H1 (cell line): ENCODE data around the gene XPO6. TPM values are rescaled to one million over a fixed set of nuclear protein-coding genes. Genes with fewer than 3 reads are reported as not detected.

ENCODE experiments used
- ASH2L ChIP-seq: fragments of 200-600, 300-600 bp; sonication (generic); IDR thresholded peaks from one replicate; pipeline ENCODE4 v1.7.1; 2017; ENCODE audit warnings: low read length
- CREB1 ChIP-seq: IDR thresholded peaks from 2 replicates; pipeline ENCODE4 v1.6.1; 2012; ENCODE audit warnings: inconsistent platforms
- EZH2 ChIP-seq: fragments of 200-600 bp; sonication (generic); IDR thresholded peaks from 2 replicates; pipeline ENCODE4 v1.7.1; 2012; ENCODE audit warnings: low read depth, mild to moderate bottlenecking, moderate library complexity, low read length, inconsistent platforms; ENCODE audit not compliant: severe bottlenecking
- JUN ChIP-seq: IDR thresholded peaks from 2 replicates; pipeline ENCODE4 v1.6.1; 2011; ENCODE audit warnings: low read depth, mild to moderate bottlenecking, improper control_type of control experiment, low read length
- KDM5A ChIP-seq: fragments of 200-600 bp; IDR thresholded peaks from 2 replicates; pipeline ENCODE4 v1.7.1; 2012; ENCODE audit warnings: mild to moderate bottlenecking, low read length, inconsistent platforms, mixed read lengths
- POLR2AphosphoS5 ChIP-seq: IDR thresholded peaks from 2 replicates; pipeline ENCODE4 v1.6.1; 2011; ENCODE audit warnings: low read depth, low read length
- RFX5 ChIP-seq: IDR thresholded peaks from 2 replicates; pipeline ENCODE4 v1.6.1; 2011; ENCODE audit warnings: low read depth, low read length, improper control_type of control experiment, borderline replicate concordance
- SIN3A ChIP-seq, 2 experiments: IDR thresholded peaks in 1 of 2; conservative IDR thresholded peaks in 1 of 2; 2 replicates each; pipeline ENCODE4 v1.6.1; 2011 to 2012; ENCODE audit warnings: low read length in 2 of 2, improper control_type of control experiment in 1 of 2, low read depth in 1 of 2, mild to moderate bottlenecking in 1 of 2
- SRF ChIP-seq: IDR thresholded peaks from 2 replicates; pipeline ENCODE4 v1.6.1; 2011; ENCODE audit warnings: mild to moderate bottlenecking, low read depth, low read length, moderate library complexity
- polyA plus RNA-seq, 7 experiments: library from polyadenylated mRNA; depleted of rRNA in 3 of 7; stranded (reverse) in 5 of 7; unstranded in 2 of 7; fragments of >200 nt in 5 of 7; fragments of 200-250 nt in 2 of 7; gene quantifications; 1 replicate in 5 of 7; 2 replicates in 1 of 7; 4 replicates in 1 of 7; pipeline versions ENCODE4 v1.2.1 to v1.2.3, GENCODE V29; 2011 to 2013; ENCODE audit warnings: missing spikeins in 2 of 7, mixed read lengths in 2 of 7
- total RNA-seq: library from RNA; stranded (reverse); fragmentation: NEBNext Ultra II Directional; extraction: Animal tissue kit (Norgen Biotek cat#: 25700); gene quantifications from 2 replicates; pipeline ENCODE4 v1.2.1, GENCODE V29; 2021
- TF ChIP-seq, protein P1 (sequence below): fragments of 300-600 bp; sonication (generic); IDR thresholded peaks from 2 replicates; pipeline ENCODE4 v1.7.1; 2012; ENCODE audit warnings: low read length, moderate library complexity, mild to moderate bottlenecking, inconsistent platforms; ENCODE audit not compliant: insufficient replicate concordance

XPO6 gene
- total and polyA plus RNA-seq, 2 of the 8 experiments (the other 6 are each of a cell fraction or from before 2014, with no cell fraction given): 152 to 254 TPM

DNA sequence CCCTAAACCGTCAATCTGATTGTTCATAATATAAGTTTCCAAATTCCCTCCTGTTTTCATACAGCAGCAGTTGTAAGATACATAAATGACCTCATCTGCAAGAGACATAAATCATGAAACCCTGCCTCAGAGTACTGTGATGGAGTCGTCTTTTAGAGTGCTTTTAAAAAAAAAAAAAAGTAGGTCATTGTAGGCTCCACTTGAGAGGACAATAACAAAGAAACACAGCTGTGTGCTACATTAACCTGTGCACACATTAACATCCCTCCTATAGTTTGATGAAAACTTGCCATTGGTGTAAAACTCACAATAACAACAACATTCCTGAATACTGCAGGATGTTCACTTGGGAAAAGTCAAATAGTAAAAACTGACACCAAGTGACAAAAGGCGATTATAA is 56.5 kb downstream of the XPO6 start (continued):
- TF ChIP-seq, protein P1, sequence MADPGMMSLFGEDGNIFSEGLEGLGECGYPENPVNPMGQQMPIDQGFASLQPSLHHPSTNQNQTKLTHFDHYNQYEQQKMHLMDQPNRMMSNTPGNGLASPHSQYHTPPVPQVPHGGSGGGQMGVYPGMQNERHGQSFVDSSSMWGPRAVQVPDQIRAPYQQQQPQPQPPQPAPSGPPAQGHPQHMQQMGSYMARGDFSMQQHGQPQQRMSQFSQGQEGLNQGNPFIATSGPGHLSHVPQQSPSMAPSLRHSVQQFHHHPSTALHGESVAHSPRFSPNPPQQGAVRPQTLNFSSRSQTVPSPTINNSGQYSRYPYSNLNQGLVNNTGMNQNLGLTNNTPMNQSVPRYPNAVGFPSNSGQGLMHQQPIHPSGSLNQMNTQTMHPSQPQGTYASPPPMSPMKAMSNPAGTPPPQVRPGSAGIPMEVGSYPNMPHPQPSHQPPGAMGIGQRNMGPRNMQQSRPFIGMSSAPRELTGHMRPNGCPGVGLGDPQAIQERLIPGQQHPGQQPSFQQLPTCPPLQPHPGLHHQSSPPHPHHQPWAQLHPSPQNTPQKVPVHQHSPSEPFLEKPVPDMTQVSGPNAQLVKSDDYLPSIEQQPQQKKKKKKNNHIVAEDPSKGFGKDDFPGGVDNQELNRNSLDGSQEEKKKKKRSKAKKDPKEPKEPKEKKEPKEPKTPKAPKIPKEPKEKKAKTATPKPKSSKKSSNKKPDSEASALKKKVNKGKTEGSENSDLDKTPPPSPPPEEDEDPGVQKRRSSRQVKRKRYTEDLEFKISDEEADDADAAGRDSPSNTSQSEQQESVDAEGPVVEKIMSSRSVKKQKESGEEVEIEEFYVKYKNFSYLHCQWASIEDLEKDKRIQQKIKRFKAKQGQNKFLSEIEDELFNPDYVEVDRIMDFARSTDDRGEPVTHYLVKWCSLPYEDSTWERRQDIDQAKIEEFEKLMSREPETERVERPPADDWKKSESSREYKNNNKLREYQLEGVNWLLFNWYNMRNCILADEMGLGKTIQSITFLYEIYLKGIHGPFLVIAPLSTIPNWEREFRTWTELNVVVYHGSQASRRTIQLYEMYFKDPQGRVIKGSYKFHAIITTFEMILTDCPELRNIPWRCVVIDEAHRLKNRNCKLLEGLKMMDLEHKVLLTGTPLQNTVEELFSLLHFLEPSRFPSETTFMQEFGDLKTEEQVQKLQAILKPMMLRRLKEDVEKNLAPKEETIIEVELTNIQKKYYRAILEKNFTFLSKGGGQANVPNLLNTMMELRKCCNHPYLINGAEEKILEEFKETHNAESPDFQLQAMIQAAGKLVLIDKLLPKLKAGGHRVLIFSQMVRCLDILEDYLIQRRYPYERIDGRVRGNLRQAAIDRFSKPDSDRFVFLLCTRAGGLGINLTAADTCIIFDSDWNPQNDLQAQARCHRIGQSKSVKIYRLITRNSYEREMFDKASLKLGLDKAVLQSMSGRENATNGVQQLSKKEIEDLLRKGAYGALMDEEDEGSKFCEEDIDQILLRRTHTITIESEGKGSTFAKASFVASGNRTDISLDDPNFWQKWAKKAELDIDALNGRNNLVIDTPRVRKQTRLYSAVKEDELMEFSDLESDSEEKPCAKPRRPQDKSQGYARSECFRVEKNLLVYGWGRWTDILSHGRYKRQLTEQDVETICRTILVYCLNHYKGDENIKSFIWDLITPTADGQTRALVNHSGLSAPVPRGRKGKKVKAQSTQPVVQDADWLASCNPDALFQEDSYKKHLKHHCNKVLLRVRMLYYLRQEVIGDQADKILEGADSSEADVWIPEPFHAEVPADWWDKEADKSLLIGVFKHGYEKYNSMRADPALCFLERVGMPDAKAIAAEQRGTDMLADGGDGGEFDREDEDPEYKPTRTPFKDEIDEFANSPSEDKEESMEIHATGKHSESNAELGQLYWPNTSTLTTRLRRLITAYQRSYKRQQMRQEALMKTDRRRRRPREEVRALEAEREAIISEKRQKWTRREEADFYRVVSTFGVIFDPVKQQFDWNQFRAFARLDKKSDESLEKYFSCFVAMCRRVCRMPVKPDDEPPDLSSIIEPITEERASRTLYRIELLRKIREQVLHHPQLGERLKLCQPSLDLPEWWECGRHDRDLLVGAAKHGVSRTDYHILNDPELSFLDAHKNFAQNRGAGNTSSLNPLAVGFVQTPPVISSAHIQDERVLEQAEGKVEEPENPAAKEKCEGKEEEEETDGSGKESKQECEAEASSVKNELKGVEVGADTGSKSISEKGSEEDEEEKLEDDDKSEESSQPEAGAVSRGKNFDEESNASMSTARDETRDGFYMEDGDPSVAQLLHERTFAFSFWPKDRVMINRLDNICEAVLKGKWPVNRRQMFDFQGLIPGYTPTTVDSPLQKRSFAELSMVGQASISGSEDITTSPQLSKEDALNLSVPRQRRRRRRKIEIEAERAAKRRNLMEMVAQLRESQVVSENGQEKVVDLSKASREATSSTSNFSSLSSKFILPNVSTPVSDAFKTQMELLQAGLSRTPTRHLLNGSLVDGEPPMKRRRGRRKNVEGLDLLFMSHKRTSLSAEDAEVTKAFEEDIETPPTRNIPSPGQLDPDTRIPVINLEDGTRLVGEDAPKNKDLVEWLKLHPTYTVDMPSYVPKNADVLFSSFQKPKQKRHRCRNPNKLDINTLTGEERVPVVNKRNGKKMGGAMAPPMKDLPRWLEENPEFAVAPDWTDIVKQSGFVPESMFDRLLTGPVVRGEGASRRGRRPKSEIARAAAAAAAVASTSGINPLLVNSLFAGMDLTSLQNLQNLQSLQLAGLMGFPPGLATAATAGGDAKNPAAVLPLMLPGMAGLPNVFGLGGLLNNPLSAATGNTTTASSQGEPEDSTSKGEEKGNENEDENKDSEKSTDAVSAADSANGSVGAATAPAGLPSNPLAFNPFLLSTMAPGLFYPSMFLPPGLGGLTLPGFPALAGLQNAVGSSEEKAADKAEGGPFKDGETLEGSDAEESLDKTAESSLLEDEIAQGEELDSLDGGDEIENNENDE: no peak
- TF ChIP-seq POLR2AphosphoS5: no peak
- TF ChIP-seq SRF: no peak
- no peak for TF ChIP-seq ASH2L
- no peak for TF ChIP-seq EZH2
- TF ChIP-seq SIN3A (conservative IDR thresholded peaks at IDR 0.05 in 1 of 2, IDR thresholded peaks at IDR 0.05 in 1 of 2; ENCODE audit: low read depth in 1 of 2, low read length in 2 of 2): no peak
- TF ChIP-seq JUN: no peak
- no peak for TF ChIP-seq RFX5
- TF ChIP-seq CREB1: no peak
- TF ChIP-seq KDM5A: no peak
